Frontal cortex (tissue), 4 donors: ENCODE data around the gene PLEKHA5. TPM values are rescaled to one million over a fixed set of nuclear protein-coding genes. Genes with fewer than 3 reads are reported as not detected.
"Not testable (repeated sequence)": the region's sequence is repeated elsewhere in the genome, so short reads cannot be mapped to it uniquely, and the experiment has no call there.

Experiments
- DNase-seq, 2 donors: peaks; one replicate each; pipeline ENCODE4 v3.0.0; 2012; ENCODE audit warnings: low spot score in 2 of 2
- FAIRE-seq: peaks from 2 replicates; lab custom pipeline; 2012; peaks lifted over from hg19 to GRCh38; lab: Jason Lieb, UNC
- total RNA-seq: library from RNA; depleted of rRNA; stranded (reverse); fragments of >200 nt; gene quantifications from one replicate; pipeline ENCODE4 v1.2.3, GENCODE V29; 2014
- donor health status: control.
- donor health status: control.
- donor health status: control.

Gene PLEKHA5
- total RNA-seq, 1 donor from 2014 or later, result 69.7 TPM

GRCh38 chr12:19373586-19373985 lies 244.1 kb downstream of the PLEKHA5 start:
- DNase-seq (no peak), FAIRE-seq (no peak)

GRCh38 chr12:19375888-19376287 lies 246.4 kb downstream of the PLEKHA5 start:
- FAIRE-seq (no peak), DNase-seq (no peak)

GRCh38 chr12:19376691-19377090 lies 247.2 kb downstream of the PLEKHA5 start:
- DNase-seq, result no peak
- FAIRE-seq, result no peak

- FAIRE-seq (no peak), DNase-seq (no peak)
These were observed 252.6 kb downstream of the PLEKHA5 start for GRCh38 chr12:19382111-19382526.

GRCh38 chr12:19382563-19382962 lies 253.0 kb downstream of the PLEKHA5 start:
- DNase-seq (no peak), FAIRE-seq (no peak)

GRCh38 chr12:19387161-19387560 lies 257.6 kb downstream of the PLEKHA5 start:
- FAIRE-seq, result no peak
- no peak for DNase-seq

GRCh38 chr12:19388131-19388549 lies 258.6 kb downstream of the PLEKHA5 start:
- no peak for DNase-seq

GRCh38 chr12:19390051-19390598 lies 260.6 kb downstream of the PLEKHA5 start:
- FAIRE-seq, result no peak
- no peak for DNase-seq

More at GRCh38 chr12:19388131-19388549, 258.6 kb downstream of the PLEKHA5 start:
- FAIRE-seq, result no peak

GRCh38 chr12:19392644-19393043 lies 263.1 kb downstream of the PLEKHA5 start:
- not testable (repeated sequence) for DNase-seq, FAIRE-seq

- DNase-seq (no peak), FAIRE-seq (no peak)
These were observed 264.9 kb downstream of the PLEKHA5 start for GRCh38 chr12:19394385-19394784.

- no peak for DNase-seq
- FAIRE-seq, result no peak
These were observed 268.0 kb downstream of the PLEKHA5 start for GRCh38 chr12:19397534-19397933.

GRCh38 chr12:19398376-19399363 lies 269.1 kb downstream of the PLEKHA5 start:
- DNase-seq (no peak), FAIRE-seq (no peak)

GRCh38 chr12:19400649-19401285 lies 271.2 kb downstream of the PLEKHA5 start:
- FAIRE-seq, DNase-seq: not testable (repeated sequence)

- no peak for FAIRE-seq
- no peak for DNase-seq
These were observed 272.7 kb downstream of the PLEKHA5 start for GRCh38 chr12:19402211-19402610.

GRCh38 chr12:19402743-19403431 lies 273.4 kb downstream of the PLEKHA5 start:
- FAIRE-seq (no peak), DNase-seq (peak in 1 of 2 donors; percentile 23)

- FAIRE-seq (no peak), DNase-seq (no peak)
These were observed 274.8 kb downstream of the PLEKHA5 start for GRCh38 chr12:19404242-19404880.

GRCh38 chr12:19409376-19409775 lies 279.8 kb downstream of the PLEKHA5 start:
- FAIRE-seq, result no peak
- no peak for DNase-seq

GRCh38 chr12:19410211-19410610 lies 280.7 kb downstream of the PLEKHA5 start:
- FAIRE-seq (no peak), DNase-seq (no peak)

- no peak for FAIRE-seq
- no peak for DNase-seq
These were observed 281.2 kb downstream of the PLEKHA5 start for GRCh38 chr12:19410629-19411185.
